Measurements from ENCODE around the gene CERCAM. TPM values are rescaled to one million over a fixed set of nuclear protein-coding genes. Genes with fewer than 3 reads are reported as not detected.

The CERCAM gene
- total RNA-seq, 5 donors from 2014 or later (not counting 1 experiment from before 2014, with no cell fraction given) = 0.30 to 1.9 (median 1.3) TPM

DNA sequence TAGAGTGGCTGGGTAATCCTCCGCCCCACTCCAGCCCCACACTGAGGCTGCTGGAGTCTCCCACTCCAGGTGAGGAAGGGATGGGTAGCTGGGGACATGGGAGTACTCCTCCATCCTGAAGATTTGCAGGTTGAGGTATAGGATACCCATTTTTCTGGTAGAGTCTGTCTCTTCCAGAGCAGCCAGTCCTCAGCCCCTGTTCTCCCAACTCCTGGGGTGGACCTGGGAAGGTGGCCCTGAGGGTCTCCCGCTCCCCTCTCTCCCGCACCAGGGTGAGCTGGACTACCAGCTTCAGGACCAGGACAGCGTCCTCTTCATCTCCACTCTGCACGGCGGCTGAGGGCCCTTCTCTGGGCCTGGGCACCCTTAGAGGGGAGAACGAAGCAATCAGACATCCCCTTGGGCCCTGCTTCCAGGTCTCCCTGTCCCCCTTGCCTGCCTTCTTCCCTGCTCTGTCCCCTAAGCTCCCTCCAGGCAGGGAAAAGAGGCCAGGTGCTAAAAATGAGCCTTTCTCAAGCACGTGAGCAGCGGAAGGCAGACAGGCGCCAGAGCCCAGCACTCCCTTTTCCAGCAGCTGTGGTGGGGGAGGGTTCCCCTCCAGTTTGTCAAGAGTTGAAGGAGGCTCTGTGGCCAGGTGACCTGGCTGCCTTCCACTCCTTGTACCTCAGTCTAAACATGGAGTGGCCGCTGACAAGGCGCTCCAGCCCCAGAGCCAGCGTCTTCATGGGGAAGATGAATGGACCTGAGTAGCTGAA, 31.1 kb upstream of the CERCAM start:
- no peak for DNase-seq
- 97% methylated on average over 6 of the region's 13 CpGs for whole genome bisulfite sequencing (ENCODE audit: insufficient coverage)

DNA sequence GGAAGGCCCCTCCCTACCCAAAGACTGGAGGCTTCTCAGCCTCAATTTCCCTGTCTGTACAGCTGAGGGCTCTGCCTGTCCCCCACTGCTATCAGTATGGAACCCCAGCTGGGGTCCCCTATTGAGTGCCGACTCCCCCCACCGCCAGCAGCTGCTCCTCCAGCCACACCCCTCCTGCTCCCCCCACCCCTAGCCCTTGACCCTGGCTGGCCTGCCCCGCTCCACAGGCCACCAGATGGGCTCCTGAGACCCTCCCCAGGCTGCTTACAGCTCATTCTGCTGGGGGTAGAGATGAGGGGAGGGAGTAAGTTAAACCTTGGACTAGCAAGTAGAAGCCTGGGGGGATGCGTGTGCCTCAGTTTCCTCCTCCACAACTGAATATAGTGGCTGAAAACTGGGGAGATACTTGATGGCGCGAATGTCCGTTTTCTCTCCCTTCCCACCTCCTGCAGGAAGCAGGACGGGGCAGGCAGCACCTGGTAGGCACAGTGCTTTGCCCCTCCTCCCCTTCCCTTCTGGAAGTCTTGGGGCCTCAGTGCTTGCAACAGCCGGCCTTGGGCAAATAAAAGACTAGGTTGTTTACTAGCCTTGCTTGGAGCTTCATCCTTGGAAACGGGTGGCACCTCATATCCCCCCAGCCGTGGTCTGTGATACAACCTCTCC, 30.4 kb upstream of the CERCAM start:
- Histone ChIP-seq H3K27ac (ENCODE audit: low read length) (no peak overlapping the region), H3K4me1 (ENCODE audit: control insufficient read depth in 1 of 2, extremely low read depth in 1 of 2, insufficient read depth in 2 of 2, low read length in 2 of 2) (no peaks in the 10 kb centered on the region), H3K9me3 (no peaks in the 10 kb centered on the region), H3K27me3 (replicated peaks in 1 of 2; ENCODE audit: control insufficient read depth in 2 of 2, extremely low read depth in 1 of 2, insufficient read depth in 2 of 2, low read length in 1 of 2) (peaks cover 0 to under 1% of the 10 kb centered on the region in 2 experiments), H3K4me3 (ENCODE audit: control insufficient read depth in 1 of 2, extremely low read depth in 1 of 2, low read length in 1 of 2) (no peak overlapping the region), H3K36me3 (ENCODE audit: control insufficient read depth in 2 of 2, extremely low read depth in 1 of 2, insufficient read depth in 1 of 2, low read length in 1 of 2) (peaks cover 19 to 61% of the 10 kb centered on the region in 2 donors)
- ChIA-PET POLR2A (no interaction called here), CTCF (no interaction called here)
- Mint-ChIP-seq H3K4me1 (no peaks in the 10 kb centered on the region), H3K36me3 (peaks cover 34% of the 10 kb centered on the region), H3K27ac (no peak overlapping the region), H3K27me3 (no peaks in the 10 kb centered on the region), H3K9me3 (no peaks in the 10 kb centered on the region), H3K4me3 (no peak overlapping the region)
- ATAC-seq (replicated peaks in 1 of 4) (no peak), DNase-seq (no peak)
- WGBS (ENCODE audit: insufficient coverage) = 100% methylated on average over 1 of the region's 11 CpGs

More for the DNA sequence above, 31.1 kb upstream of the CERCAM start:
- H3K4me3 Mint-ChIP-seq = no peak overlapping the region
- H3K27me3 ChIP-seq (replicated peaks in 1 of 2; ENCODE audit: control insufficient read depth in 2 of 2, extremely low read depth in 1 of 2, insufficient read depth in 2 of 2, low read length in 1 of 2) = no peaks in the 10 kb centered on the region
- H3K4me3 ChIP-seq (ENCODE audit: control insufficient read depth in 1 of 2, extremely low read depth in 1 of 2, low read length in 1 of 2) = no peak overlapping the region
- no peaks in the 10 kb centered on the region for H3K27me3 Mint-ChIP-seq
- no peak overlapping the region for H3K27ac ChIP-seq (ENCODE audit: low read length)
- ChIA-PET CTCF (no interaction called here), POLR2A (interaction anchor here in 1 of 2 donors (0.6 kb wide), 1 partner anchor 19 kb away, joined by 3 read pairs; no protein-coding TSS in a partner anchor)
- H3K27ac Mint-ChIP-seq = no peak overlapping the region
- H3K36me3 Mint-ChIP-seq = peaks cover 41% of the 10 kb centered on the region
- no peaks in the 10 kb centered on the region for H3K9me3 ChIP-seq
- no peaks in the 10 kb centered on the region for H3K4me1 ChIP-seq (ENCODE audit: control insufficient read depth in 1 of 2, extremely low read depth in 1 of 2, insufficient read depth in 2 of 2, low read length in 2 of 2)
- no peaks in the 10 kb centered on the region for H3K4me1 Mint-ChIP-seq
- no peaks in the 10 kb centered on the region for H3K9me3 Mint-ChIP-seq
- ATAC-seq (replicated peaks in 1 of 4) = no peak
- peaks cover 19 to 68% of the 10 kb centered on the region in 2 donors for H3K36me3 ChIP-seq (ENCODE audit: control insufficient read depth in 2 of 2, extremely low read depth in 1 of 2, insufficient read depth in 1 of 2, low read length in 1 of 2)

- Mint-ChIP-seq H3K27ac (no peak overlapping the region), H3K4me3 (no peak overlapping the region), H3K4me1 (no peaks in the 10 kb centered on the region), H3K36me3 (peaks cover 31% of the 10 kb centered on the region), H3K27me3 (no peaks in the 10 kb centered on the region), H3K9me3 (no peaks in the 10 kb centered on the region)
- no peaks in the 10 kb centered on the region for H3K4me1 ChIP-seq (ENCODE audit: control insufficient read depth in 1 of 2, extremely low read depth in 1 of 2, insufficient read depth in 2 of 2, low read length in 2 of 2)
- ChIA-PET CTCF (no interaction called here), POLR2A (no interaction called here)
- DNase-seq = no peak
- H3K27me3 ChIP-seq (replicated peaks in 1 of 2; ENCODE audit: control insufficient read depth in 2 of 2, extremely low read depth in 1 of 2, insufficient read depth in 2 of 2, low read length in 1 of 2) = peaks cover 0 to 6% of the 10 kb centered on the region in 2 experiments
- peaks cover 19 to 57% of the 10 kb centered on the region in 2 donors for H3K36me3 ChIP-seq (ENCODE audit: control insufficient read depth in 2 of 2, extremely low read depth in 1 of 2, insufficient read depth in 1 of 2, low read length in 1 of 2)
- H3K9me3 ChIP-seq = no peaks in the 10 kb centered on the region
- no peak overlapping the region for H3K27ac ChIP-seq (ENCODE audit: low read length)
- H3K4me3 ChIP-seq (ENCODE audit: control insufficient read depth in 1 of 2, extremely low read depth in 1 of 2, low read length in 1 of 2) = no peak overlapping the region
- WGBS (ENCODE audit: insufficient coverage) = 100% methylated on average over 4 of the region's 8 CpGs
- no peak for ATAC-seq (replicated peaks in 1 of 4)
Measured at GRCh38 chr9:128390813-128391711, 29.6 kb upstream of the CERCAM start.

DNA sequence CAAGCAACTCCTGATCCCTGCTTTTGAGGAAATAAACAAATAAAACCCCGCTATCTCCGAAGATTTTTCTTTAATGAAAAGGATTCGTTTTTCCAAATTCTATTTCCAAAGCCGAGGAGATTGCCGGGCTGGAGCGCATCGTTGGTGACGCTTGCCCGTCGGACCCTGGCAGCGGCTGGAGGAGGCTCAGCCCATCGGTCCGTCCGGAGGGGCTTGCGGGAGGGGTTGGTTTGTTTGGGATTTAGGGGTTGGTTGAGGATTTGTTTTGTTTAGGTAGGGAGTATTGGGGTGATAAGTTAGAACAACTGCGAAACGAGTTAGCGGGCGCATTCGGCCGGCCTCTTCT, 28.7 kb upstream of the CERCAM start:
- Mint-ChIP-seq H3K36me3 (peaks cover 30% of the 10 kb centered on the region), H3K4me1 (peaks cover 2 to 3% (median 2%) of the 10 kb centered on the region in 3 donors), H3K27me3 (no peaks in the 10 kb centered on the region), H3K4me3 (no peak overlapping the region), H3K27ac (no peak overlapping the region), H3K9me3 (no peaks in the 10 kb centered on the region)
- DNase-seq = no peak
- POLR2A ChIA-PET = no interaction called here
- CTCF ChIA-PET = no interaction called here
- H3K4me3 ChIP-seq (ENCODE audit: control insufficient read depth in 1 of 2, extremely low read depth in 1 of 2, low read length in 1 of 2) = no peak overlapping the region
- H3K4me1 ChIP-seq (ENCODE audit: control insufficient read depth in 1 of 2, extremely low read depth in 1 of 2, insufficient read depth in 2 of 2, low read length in 2 of 2) = no peaks in the 10 kb centered on the region
- H3K27ac ChIP-seq (ENCODE audit: low read length) = no peak overlapping the region
- peaks cover 0 to 6% of the 10 kb centered on the region in 2 experiments for H3K27me3 ChIP-seq (replicated peaks in 1 of 2; ENCODE audit: control insufficient read depth in 2 of 2, extremely low read depth in 1 of 2, insufficient read depth in 2 of 2, low read length in 1 of 2)
- H3K9me3 ChIP-seq = no peaks in the 10 kb centered on the region
- H3K36me3 ChIP-seq (ENCODE audit: control insufficient read depth in 2 of 2, extremely low read depth in 1 of 2, insufficient read depth in 1 of 2, low read length in 1 of 2) = peaks cover 19 to 52% of the 10 kb centered on the region in 2 donors
- no peak for ATAC-seq (replicated peaks in 1 of 4)
- WGBS (ENCODE audit: insufficient coverage) = 97% methylated on average over 16 of the region's 21 CpGs

- CTCF ChIA-PET = no interaction called here
Measured at GRCh38 chr9:128392302-128393144, 28.1 kb upstream of the CERCAM start.

More at GRCh38 chr9:128392302-128393144, 28.1 kb upstream of the CERCAM start:
- H3K27ac Mint-ChIP-seq = no peak overlapping the region
- WGBS (ENCODE audit: insufficient coverage) = 95% methylated on average over 88 of the region's 88 CpGs
- Histone ChIP-seq H3K9me3 (no peaks in the 10 kb centered on the region), H3K36me3 (ENCODE audit: control insufficient read depth in 2 of 2, extremely low read depth in 1 of 2, insufficient read depth in 1 of 2, low read length in 1 of 2) (peaks cover 15 to 46% of the 10 kb centered on the region in 2 donors), H3K27me3 (replicated peaks in 1 of 2; ENCODE audit: control insufficient read depth in 2 of 2, extremely low read depth in 1 of 2, insufficient read depth in 2 of 2, low read length in 1 of 2) (peaks cover 0 to 6% of the 10 kb centered on the region in 2 experiments), H3K4me3 (ENCODE audit: control insufficient read depth in 1 of 2, extremely low read depth in 1 of 2, low read length in 1 of 2) (no peak overlapping the region), H3K27ac (ENCODE audit: low read length) (no peak overlapping the region), H3K4me1 (ENCODE audit: control insufficient read depth in 1 of 2, extremely low read depth in 1 of 2, insufficient read depth in 2 of 2, low read length in 2 of 2) (no peaks in the 10 kb centered on the region)
- no peak for DNase-seq
- peaks cover 28% of the 10 kb centered on the region for H3K36me3 Mint-ChIP-seq
- no peak overlapping the region for H3K4me3 Mint-ChIP-seq
- H3K9me3 Mint-ChIP-seq = no peaks in the 10 kb centered on the region
- ATAC-seq (replicated peaks in 1 of 4) = no peak
- peaks cover 4 to 9% (median 4%) of the 10 kb centered on the region in 3 donors for H3K4me1 Mint-ChIP-seq
- no peaks in the 10 kb centered on the region for H3K27me3 Mint-ChIP-seq
- POLR2A ChIA-PET = no interaction called here
